Measurements from ENCODE around the gene SPZ1. TPM values are rescaled to one million over a fixed set of nuclear protein-coding genes. Genes with fewer than 3 reads are reported as not detected.

The SPZ1 gene
- total RNA-seq, 1 experiment from 2014 or later: not detected

DNA sequence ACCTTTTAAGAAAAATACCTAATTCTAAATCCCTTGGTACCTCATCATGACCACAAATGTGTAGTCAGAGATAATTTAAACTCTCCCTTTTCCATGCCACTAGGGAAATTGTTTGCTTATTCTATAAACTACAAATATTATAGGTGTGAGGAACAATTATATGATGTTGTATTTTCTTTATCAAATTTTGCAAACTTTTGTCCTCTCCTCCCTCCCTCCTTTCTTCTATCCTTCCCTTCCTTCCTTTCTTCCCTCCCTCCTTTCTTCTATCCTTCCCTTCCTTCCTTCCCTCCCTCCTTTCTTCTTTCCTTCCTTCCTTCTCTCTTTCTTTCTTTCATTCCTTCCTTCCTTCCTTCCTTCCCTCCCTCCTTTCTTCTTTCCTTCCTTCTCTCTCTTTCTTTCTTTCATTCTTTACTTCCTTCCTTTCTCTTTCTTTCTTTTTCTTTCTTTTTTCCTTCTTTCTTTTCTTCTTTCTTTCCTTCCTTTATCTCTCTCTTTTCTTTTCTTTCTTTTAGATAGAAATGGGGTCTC is 41.2 kb downstream of the SPZ1 start:
- no peaks in the 10 kb centered on the region for H3F3A ChIP-seq (ENCODE audit: insufficient read depth, low read depth)
- no peak overlapping the region for H3K27ac ChIP-seq
- H3K4me2 ChIP-seq: no peak overlapping the region
- no peaks in the 10 kb centered on the region for H4K20me1 ChIP-seq (ENCODE audit: insufficient read depth)
- H3K36me3 ChIP-seq (ENCODE audit: low read depth): no peaks in the 10 kb centered on the region
- H3K4me3 ChIP-seq: no peak overlapping the region
- POLR2A ChIA-PET (ENCODE audit: unreplicated experiment): no interaction called here
- intact Hi-C loops (cut with micrococcal nuclease; ENCODE audit: unreplicated experiment): no loop called here
- no peaks in the 10 kb centered on the region for H3K9me3 ChIP-seq (ENCODE audit: insufficient read depth, low read depth)
- no peaks in the 10 kb centered on the region for H3K27me3 ChIP-seq (ENCODE audit: insufficient read depth, low read depth)
- H3K9me2 ChIP-seq (ENCODE audit: insufficient read depth): no peaks in the 10 kb centered on the region
- TF ChIP-seq, protein P1, sequence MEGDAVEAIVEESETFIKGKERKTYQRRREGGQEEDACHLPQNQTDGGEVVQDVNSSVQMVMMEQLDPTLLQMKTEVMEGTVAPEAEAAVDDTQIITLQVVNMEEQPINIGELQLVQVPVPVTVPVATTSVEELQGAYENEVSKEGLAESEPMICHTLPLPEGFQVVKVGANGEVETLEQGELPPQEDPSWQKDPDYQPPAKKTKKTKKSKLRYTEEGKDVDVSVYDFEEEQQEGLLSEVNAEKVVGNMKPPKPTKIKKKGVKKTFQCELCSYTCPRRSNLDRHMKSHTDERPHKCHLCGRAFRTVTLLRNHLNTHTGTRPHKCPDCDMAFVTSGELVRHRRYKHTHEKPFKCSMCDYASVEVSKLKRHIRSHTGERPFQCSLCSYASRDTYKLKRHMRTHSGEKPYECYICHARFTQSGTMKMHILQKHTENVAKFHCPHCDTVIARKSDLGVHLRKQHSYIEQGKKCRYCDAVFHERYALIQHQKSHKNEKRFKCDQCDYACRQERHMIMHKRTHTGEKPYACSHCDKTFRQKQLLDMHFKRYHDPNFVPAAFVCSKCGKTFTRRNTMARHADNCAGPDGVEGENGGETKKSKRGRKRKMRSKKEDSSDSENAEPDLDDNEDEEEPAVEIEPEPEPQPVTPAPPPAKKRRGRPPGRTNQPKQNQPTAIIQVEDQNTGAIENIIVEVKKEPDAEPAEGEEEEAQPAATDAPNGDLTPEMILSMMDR (conservative IDR thresholded peaks at IDR 0.05): no peak
- TF ChIP-seq EZH2 (IDR thresholded peaks at IDR 0.05; ENCODE audit: low read depth): no peak
- no peaks in the 10 kb centered on the region for H3K79me2 ChIP-seq (ENCODE audit: low read depth)
- BruUV-seq (replicated peaks): no TSS peak
- DNase-seq: no peak
- CTCF ChIA-PET: no interaction called here
- H3K4me1 ChIP-seq (replicated peaks; ENCODE audit: insufficient read depth): no peaks in the 10 kb centered on the region
- H2AFZ ChIP-seq: no peak overlapping the region

GRCh38 chr5:80364892-80365291 is 45.1 kb downstream of the SPZ1 start:
- BruUV-seq (replicated peaks): no TSS peak
- Histone ChIP-seq H3K4me3 (no peak overlapping the region), H3F3A (ENCODE audit: insufficient read depth, low read depth) (no peaks in the 10 kb centered on the region), H3K36me3 (ENCODE audit: low read depth) (no peaks in the 10 kb centered on the region), H3K9me3 (ENCODE audit: insufficient read depth, low read depth) (no peaks in the 10 kb centered on the region), H3K4me2 (no peak overlapping the region), H3K4me1 (replicated peaks; ENCODE audit: insufficient read depth) (no peaks in the 10 kb centered on the region), H3K79me2 (ENCODE audit: low read depth) (no peaks in the 10 kb centered on the region), H2AFZ (no peak overlapping the region), H3K27ac (no peak overlapping the region), H3K27me3 (ENCODE audit: insufficient read depth, low read depth) (no peaks in the 10 kb centered on the region), H4K20me1 (ENCODE audit: insufficient read depth) (no peaks in the 10 kb centered on the region), H3K9me2 (ENCODE audit: insufficient read depth) (no peaks in the 10 kb centered on the region)
- intact Hi-C loops (cut with micrococcal nuclease; ENCODE audit: unreplicated experiment): no loop called here
- no peak for TF ChIP-seq EZH2 (IDR thresholded peaks at IDR 0.05; ENCODE audit: low read depth)
- TF ChIP-seq, protein P1 (conservative IDR thresholded peaks at IDR 0.05): no peak
- POLR2A ChIA-PET (ENCODE audit: unreplicated experiment): no interaction called here
- DNase-seq: no peak
- CTCF ChIA-PET: no interaction called here

- H3K27me3 ChIP-seq (ENCODE audit: insufficient read depth, low read depth): no peaks in the 10 kb centered on the region
- CTCF ChIA-PET: no interaction called here
- no peaks in the 10 kb centered on the region for H3K36me3 ChIP-seq (ENCODE audit: low read depth)
- no peaks in the 10 kb centered on the region for H3K9me3 ChIP-seq (ENCODE audit: insufficient read depth, low read depth)
- no peak overlapping the region for H3K4me2 ChIP-seq
- no peaks in the 10 kb centered on the region for H3K4me1 ChIP-seq (replicated peaks; ENCODE audit: insufficient read depth)
- no peaks in the 10 kb centered on the region for H3K79me2 ChIP-seq (ENCODE audit: low read depth)
- H3K9me2 ChIP-seq (ENCODE audit: insufficient read depth): no peaks in the 10 kb centered on the region
- POLR2A ChIA-PET (ENCODE audit: unreplicated experiment): interaction anchor here (0.7 kb wide), 1 partner anchor 21 kb away, joined by 12 read pairs; no protein-coding TSS in a partner anchor
- no peak for TF ChIP-seq EZH2 (IDR thresholded peaks at IDR 0.05; ENCODE audit: low read depth)
- TF ChIP-seq, protein P1 (conservative IDR thresholded peaks at IDR 0.05): no peak
- H3K4me3 ChIP-seq: no peak overlapping the region
- no peaks in the 10 kb centered on the region for H3F3A ChIP-seq (ENCODE audit: insufficient read depth, low read depth)
- DNase-seq: no peak
- H2AFZ ChIP-seq: no peak overlapping the region
- no peaks in the 10 kb centered on the region for H4K20me1 ChIP-seq (ENCODE audit: insufficient read depth)
- no peak overlapping the region for H3K27ac ChIP-seq
- no TSS peak for BruUV-seq (replicated peaks)
- intact Hi-C loops (cut with micrococcal nuclease; ENCODE audit: unreplicated experiment): no loop called here
These were observed 49.1 kb downstream of the SPZ1 start for GRCh38 chr5:80368661-80369480.
